HG03064 (cell line): Measurements from ENCODE around the gene BEND7.

ENCODE experiments used
- ATAC-seq: cut with Tn5 transposase; IDR thresholded peaks from one replicate; pipeline ENCODE4 v1.9.1; 2021; ENCODE audit warnings: low read depth; ENCODE audit not compliant: unreplicated experiment

BEND7 gene

GRCh38 chr10:13525663-13526062 is 3.2 kb downstream of the BEND7 start:
- no peak for ATAC-seq

DNA sequence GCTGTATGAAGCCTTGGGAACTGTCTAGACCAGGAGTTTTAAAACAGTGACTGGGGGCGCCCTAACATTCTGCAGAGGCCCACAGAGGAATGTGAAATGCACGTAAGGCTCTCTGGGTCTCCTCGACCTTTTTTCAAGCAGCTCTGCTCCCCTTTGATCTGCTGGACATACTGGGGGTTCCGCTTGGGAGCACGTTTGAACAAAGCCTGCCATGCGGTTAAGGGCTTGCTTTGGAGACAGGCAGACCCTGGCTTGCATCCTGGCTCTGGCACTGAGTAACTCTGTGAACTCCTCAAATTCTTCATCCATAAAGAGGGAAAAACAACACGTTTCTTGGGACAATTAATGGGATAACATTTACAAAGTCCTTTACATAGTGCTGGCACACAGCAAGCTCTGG is 7.8 kb downstream of the BEND7 start:
- ATAC-seq: no peak

GRCh38 chr10:13520194-13520593 is 8.6 kb downstream of the BEND7 start:
- ATAC-seq: no peak

GRCh38 chr10:13518076-13518692 is 10.6 kb downstream of the BEND7 start:
- no peak for ATAC-seq

DNA sequence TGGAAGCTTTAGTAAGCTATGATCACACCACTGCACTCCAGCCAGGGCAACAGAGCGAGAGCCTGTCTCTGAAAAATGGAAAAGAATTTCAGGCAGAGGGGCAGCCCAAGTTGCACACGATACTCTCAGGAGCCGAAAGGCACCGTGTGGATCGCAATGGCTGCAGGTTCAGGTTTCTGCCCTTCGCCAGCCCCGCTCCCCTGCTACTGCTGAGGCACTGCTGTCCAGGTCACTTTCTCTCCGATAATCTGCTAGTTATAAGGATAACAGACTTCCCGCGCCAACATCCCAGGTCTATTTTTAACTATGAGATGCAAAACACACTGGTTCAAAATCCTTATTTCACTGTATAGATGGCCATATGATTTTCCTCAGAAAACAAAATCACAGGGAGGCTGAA is 11.1 kb downstream of the BEND7 start:
- ATAC-seq: no peak

DNA sequence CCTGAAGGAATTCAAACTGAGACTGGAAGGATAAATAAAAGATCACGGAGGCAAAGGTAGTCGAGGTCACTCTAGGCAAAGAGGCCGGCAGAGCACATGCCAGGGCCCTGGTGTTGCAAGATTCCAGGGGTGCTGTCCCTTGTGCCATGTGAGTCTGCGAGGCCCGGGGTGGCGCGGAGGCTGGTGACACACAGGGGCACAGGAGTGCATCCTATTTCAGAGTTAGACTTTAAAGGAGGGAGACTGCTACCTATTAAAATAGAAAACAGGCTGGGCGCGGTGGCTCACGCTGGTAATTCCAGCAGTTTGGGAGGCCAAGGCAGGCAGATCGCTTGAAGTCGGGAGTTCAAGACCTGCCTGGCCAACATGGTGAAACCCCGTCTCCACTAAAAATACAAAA is 12.6 kb downstream of the BEND7 start:
- no peak for ATAC-seq

GRCh38 chr10:13515467-13515866 is 13.3 kb downstream of the BEND7 start:
- ATAC-seq: no peak

DNA sequence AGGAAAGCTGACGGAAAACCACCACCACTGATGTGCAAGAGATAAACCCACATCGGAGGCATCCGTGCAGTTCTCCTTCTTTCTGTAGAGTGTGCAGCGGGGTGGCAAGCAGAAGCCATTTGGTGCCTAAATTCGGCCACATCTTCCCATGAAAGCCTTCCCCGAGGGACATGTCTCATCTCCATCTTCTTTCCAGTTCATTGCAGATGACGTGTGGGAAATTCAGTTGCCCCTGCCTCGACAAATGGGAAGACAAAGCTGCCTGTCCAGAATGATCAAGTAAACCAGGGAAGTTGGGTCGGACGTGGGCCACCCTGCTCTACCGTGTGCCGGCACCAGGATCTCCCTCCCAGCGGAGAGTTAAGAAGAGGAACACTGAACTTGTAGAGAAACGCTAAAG is 14.5 kb downstream of the BEND7 start:
- no peak for ATAC-seq

- no peak for ATAC-seq
Observed at GRCh38 chr10:13512564-13512963, 16.2 kb downstream of the BEND7 start.

GRCh38 chr10:13511409-13511808 is 17.4 kb downstream of the BEND7 start:
- no peak for ATAC-seq

DNA sequence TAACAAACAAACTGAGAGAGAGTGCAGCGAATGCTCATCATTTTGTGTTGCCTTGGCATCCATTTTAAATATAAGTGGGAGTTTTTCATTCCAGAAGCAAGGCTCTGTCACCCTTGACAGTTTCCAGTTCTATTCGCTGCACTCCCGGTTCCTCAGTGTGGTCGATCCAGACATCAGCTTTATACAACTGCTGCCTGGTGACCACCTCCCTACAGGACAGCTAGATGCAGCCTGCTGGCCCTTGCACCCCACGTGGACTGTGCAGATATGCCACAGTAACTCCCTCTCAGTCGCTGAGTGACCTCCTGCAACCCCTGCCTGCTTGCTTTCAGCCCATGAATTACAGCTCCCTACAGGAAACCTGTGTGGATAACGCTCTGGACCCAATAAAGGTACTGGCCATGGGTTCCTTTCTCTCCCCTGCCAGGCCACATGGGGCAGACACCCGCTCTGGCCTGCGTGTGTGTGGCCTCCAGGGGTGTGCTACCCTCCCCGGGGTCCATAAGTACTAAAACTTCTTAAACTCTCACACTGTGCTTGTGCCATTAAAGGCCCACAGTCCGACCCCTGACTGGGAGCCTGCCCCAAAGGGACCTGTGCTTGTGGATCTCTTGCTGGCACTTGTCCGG is 23.6 kb downstream of the BEND7 start:
- ATAC-seq: no peak

DNA sequence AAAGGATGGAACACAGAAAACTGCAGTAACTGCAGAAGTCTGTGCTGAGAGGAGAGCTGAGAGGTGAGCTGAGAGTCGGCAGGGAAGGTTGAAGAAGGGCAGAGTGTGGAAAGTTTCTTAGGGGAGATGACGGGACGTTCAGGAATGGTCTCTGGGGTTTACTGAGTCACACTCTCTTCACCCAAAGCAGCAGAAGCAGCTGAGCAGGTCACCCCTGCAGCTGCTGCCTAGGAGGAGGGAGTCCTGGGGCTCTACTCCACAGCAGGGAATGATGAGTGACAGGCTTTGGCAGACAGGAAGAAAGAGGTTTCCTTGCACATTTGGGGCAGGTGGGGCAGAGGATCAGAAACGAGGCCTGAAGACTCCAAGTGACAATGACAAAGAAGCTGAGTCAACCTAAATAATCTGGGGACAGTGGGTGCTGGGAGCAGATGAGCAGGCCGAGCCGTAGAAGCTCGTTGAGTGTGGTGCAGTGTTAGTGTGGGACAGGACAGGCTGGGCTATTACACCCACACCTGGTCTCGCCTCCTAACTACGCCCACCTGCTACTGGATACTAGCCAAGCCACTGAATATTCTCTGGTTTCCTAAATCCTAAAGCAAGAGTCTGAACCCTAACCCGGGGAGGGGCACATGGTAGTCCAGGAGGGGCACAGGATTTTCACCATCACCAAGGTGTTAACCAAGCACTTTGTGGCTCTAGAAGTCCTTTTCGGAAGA is 24.9 kb downstream of the BEND7 start:
- no peak for ATAC-seq

DNA sequence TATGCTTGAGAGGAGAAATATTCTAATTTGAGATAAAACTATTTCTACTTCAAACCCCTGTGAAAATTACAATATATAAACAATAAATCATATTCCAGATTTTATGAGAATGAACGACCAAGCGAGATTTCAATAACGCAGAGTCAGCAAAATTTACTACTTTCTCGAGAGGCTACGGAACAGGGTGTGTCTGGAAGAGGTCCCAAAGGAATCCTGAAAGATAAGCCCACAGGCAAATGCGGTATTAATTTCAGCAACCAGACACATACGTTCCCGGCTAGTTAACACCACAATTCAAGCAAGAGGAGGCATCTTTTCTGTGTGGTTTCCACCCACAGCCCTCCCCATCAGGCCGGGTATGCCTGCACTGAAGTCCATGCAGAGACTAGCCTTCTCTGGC is 26.4 kb downstream of the BEND7 start:
- no peak for ATAC-seq

GRCh38 chr10:13500201-13500600 is 28.6 kb downstream of the BEND7 start:
- ATAC-seq: no peak

- no peak for ATAC-seq
Observed at GRCh38 chr10:13499150-13499549, 29.7 kb downstream of the BEND7 start.

DNA sequence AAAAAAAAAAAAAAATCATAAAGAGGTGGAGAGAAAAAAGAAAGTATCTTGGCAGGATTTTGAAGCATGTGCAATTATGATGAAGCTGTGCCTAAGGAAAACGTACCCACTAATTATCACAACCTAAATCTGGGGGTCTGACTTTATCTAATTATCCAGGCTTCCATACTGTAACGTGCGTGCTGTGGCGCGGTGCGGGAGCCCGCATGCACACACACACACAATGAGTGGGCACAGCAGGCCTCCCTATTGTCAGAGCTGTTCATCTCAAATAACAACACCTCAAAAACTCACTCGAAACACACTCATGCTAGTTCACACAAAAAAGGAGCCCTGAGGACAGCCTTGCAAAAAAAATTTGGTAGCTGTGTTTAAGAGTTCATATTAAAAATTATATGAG is 31.9 kb downstream of the BEND7 start:
- ATAC-seq: no peak

- no peak for ATAC-seq
Observed at GRCh38 chr10:13496164-13496563, 32.6 kb downstream of the BEND7 start.

DNA sequence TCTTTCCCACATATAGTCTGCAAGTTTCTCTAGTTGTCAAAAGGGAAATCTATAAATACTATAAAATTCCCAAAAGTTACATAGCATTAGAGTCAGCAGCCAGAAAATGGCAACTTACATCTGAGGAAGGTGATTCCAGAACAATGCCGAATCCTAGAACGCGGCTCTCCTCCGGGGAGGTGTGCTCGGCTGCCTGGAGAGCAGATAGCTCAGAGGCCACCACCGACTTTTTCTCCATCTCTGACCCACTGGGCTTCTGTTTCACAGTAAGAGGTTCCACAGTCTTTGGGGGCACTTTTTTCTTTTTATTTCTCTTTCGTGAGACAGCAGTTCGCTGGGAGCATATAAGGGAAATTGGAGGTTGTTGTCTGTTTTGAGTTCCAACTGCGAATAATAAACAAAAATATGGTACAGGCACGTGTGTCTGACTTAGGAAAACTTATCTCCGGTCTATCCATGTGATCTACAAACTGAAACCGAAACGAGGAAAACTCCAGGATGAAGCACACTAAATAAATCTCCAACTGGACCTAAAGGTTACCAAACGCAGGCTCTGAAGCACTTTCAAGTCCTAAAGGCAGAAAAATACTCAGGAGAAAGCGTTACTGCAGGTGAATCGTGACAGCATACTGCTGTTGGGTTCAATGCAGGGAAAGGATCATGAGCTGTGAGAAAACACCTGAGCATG is 36.2 kb downstream of the BEND7 start:
- ATAC-seq: no peak

GRCh38 chr10:13491747-13492360 is 37.0 kb downstream of the BEND7 start:
- ATAC-seq: no peak

GRCh38 chr10:13490503-13490902 is 38.3 kb downstream of the BEND7 start:
- ATAC-seq: no peak

- no peak for ATAC-seq
Observed at GRCh38 chr10:13489035-13489599, 39.7 kb downstream of the BEND7 start.
